GM12801 (cell line): ENCODE results near the gene RIMS3.

Source experiments
- TF ChIP-seq, protein P1 (sequence below): IDR thresholded peaks from one replicate; pipeline ENCODE4 v1.5.1; 2011; ENCODE audit warnings: control low read depth; ENCODE audit not compliant: insufficient read length; ENCODE audit errors: extremely low read depth

The RIMS3 gene

DNA sequence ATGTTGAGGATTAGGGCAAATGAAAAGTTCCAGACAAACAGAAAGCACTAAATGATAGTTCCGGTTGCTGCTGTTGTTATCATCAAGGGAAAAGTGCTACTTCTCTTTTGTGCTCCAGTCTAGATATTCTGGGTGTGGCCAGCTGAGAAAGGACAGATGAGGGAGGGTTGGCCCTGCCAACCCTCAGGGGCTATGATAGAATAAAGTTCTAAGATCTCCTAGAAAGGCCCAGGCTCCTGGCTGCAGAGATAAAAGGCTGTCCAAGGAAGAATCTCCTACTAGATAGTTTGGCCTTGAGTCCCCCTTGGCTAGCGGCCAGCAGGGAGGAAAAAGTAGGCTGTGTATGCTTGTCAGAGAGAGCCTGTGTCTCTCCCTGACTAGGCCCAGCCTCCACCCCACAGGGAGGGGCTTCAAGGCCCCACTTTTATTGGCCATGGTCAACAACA, 31.5 kb downstream of the RIMS3 start:
- TF ChIP-seq, protein P1, sequence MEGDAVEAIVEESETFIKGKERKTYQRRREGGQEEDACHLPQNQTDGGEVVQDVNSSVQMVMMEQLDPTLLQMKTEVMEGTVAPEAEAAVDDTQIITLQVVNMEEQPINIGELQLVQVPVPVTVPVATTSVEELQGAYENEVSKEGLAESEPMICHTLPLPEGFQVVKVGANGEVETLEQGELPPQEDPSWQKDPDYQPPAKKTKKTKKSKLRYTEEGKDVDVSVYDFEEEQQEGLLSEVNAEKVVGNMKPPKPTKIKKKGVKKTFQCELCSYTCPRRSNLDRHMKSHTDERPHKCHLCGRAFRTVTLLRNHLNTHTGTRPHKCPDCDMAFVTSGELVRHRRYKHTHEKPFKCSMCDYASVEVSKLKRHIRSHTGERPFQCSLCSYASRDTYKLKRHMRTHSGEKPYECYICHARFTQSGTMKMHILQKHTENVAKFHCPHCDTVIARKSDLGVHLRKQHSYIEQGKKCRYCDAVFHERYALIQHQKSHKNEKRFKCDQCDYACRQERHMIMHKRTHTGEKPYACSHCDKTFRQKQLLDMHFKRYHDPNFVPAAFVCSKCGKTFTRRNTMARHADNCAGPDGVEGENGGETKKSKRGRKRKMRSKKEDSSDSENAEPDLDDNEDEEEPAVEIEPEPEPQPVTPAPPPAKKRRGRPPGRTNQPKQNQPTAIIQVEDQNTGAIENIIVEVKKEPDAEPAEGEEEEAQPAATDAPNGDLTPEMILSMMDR, result no peak

DNA sequence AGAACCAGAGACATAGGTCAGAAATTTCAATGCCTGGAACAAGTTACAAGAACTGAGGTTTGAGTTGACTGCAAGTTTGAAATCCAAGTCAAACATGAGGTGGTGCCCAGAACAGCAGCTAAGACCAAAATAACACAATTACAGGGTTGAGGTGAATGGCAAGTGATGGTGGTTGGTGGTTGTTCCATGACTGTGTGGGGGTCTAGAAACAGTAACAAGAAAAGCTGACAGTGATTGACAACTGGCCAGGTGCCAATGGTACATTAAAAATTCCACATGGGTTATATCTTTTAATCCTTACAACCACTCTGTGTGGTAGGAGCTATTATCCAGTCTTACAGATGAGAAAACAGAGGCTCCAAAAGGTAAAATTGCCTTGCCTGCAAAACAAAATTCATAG, 32.0 kb downstream of the RIMS3 start:
- TF ChIP-seq, protein P1, result no peak

DNA sequence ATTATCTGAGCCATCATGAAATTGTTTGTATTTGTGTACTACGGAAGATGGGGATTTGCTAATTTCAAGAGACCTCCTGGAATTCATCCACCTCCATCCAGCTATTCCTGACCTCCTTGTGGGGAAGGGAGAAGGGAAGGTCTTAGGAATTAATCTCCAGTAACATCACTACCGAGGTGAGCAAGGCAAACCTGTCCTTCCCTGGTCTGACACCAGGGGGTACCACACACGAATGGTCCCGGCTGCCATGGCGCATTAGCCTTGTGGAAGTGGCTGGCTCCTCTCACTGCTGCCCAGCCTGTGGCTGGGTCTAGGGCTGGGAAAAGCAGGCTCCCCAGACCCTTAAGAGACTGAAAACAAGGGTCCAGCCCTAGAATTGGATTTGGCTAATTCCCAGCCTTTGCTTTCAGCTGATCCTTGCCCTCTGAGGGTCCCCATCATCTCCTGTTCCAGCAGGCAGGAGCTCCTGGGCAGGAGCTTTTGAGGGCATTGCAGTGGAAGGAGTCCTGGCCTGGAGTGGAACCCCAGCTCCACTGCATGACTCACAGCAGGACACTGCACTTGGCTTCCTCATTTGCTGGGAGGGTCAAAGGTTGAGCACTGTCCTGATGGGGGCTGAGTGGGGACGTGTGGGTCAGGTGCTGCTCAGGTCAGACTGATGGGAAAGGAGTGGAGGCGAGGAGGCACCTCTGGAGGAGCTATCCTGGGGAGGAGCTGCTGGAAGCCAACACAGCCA, 34.8 kb downstream of the RIMS3 start:
- TF ChIP-seq, protein P1, result no peak

DNA sequence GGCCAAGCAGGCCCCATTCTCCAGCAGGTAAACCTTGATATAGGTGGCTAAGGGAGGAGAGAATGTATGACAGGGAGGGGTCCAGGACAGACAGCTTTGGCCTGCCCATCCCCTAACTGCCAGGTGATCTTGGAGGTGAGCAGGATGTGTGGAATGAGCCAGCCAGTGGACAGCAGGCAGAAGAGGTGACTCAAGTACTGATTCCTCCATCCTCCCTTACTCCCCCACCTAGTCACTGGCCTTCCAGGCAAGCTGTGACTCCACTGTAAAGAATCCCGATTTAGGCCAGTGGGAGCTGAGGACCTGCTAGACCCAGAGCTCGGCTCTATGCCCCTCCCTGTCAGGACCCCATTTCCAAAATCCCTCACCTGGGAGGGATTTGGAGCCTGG, 36.6 kb downstream of the RIMS3 start:
- TF ChIP-seq, protein P1, result no peak

DNA sequence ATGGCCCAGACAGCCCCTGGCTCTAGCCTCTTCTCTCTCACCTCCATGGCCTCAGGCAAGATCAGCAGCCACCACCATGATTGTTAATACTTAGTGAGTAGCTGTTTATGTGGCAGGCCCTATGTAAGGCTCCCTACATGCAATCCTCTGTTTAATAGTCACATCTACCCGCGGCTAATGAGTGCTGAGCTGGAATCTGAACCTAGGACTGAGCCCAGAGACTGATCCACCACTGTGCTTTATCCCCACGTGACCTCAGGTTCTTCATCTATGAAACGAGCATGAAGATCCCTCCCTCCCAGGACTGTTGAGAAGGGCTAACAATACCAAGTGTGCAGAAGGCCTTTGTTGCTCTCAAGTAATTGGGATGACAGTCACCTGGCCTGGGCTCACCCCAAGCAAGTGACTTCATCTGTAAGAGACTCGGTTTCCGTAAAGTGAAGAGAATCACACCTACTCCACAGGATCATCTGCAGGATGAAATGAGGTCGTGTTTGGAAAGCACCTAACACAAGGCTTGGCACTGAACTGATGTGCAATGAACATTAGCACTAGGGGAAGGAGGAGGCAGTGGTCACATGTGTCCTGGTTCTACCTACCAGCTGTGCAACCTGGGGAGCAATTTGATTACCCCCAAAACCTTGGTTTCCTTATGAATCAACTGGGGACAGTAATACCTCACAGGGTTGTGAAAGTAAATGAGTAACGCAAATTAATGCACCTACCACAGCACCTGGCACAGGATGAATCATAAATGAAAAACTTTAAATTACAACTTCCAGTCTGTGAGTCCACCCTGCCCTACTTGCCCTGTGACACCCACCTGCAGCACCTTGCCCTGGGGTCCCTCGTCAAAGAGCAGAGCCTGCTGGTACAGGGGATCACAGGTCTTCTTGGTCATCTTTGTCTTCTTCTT, 37.2 kb downstream of the RIMS3 start:
- TF ChIP-seq, protein P1, result no peak

DNA sequence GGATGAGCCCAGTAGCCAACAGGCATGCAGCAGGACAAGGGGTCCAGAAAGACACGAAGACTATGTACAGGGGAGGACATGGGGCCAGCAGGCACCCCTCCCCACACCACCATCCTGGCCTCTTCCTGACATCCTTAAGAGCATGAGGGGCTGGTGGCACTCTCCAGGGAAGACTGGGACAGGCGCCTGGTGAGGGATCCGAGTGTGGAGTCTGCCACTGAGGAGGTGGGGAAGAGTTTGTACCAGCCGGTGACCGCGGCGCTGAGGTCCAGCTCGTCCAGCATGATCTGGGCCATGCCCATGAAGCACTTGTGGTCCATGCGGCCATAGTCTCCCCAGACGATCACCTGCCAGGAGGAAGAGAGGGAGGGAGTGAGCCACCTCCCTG, 39.1 kb downstream of the RIMS3 start:
- TF ChIP-seq, protein P1, result no peak
